Bronchial epithelial cell (primary cell): Measurements from ENCODE around the gene P2RY6. TPM values are rescaled to one million over a fixed set of nuclear protein-coding genes. Genes with fewer than 3 reads are reported as not detected.
A peak's percentile ranks its signal among the peaks of the same experiment; 100 is the strongest.
"Not testable (repeated sequence)": the region's sequence is repeated elsewhere in the genome, so short reads cannot be mapped to it uniquely, and the experiment has no call there.

ENCODE experiments used
- DNase-seq: peaks from one replicate; pipeline ENCODE4 v3.0.0-alpha.2; 2010; ENCODE audit warnings: low read depth
- FAIRE-seq: peaks from 2 replicates; lab custom pipeline; 2011; peaks lifted over from hg19 to GRCh38; lab: Jason Lieb, UNC
- H3K27me3 ChIP-seq: 2 replicates; pipeline ENCODE4 v1.5.1; 2011; ENCODE audit warnings: low read length; ENCODE audit not compliant: control insufficient read depth, insufficient read depth
- H3K36me3 ChIP-seq: 2 replicates; pipeline ENCODE4 v1.5.1; 2011; ENCODE audit warnings: low read length; ENCODE audit not compliant: control insufficient read depth, insufficient read depth
- H3K4me3 ChIP-seq: 2 replicates; pipeline ENCODE4 v1.5.1; 2011; ENCODE audit warnings: mild to moderate bottlenecking, low read depth, low read length, control low read depth
- total RNA-seq: library from RNA; depleted of rRNA; stranded (reverse); fragments of >200 nt; gene quantifications from 2 replicates; pipeline ENCODE4 v1.2.1, GENCODE V29; 2014
- TF ChIP-seq, protein P1 (sequence below): IDR thresholded peaks from 2 replicates; pipeline ENCODE4 v1.5.1; 2011; ENCODE audit warnings: mild to moderate bottlenecking, moderate library complexity, low read length, control low read depth, inconsistent platforms; ENCODE audit not compliant: insufficient read depth, severe bottlenecking

P2RY6 gene
- total RNA-seq, 1 donor from 2014 or later: not detected

DNA sequence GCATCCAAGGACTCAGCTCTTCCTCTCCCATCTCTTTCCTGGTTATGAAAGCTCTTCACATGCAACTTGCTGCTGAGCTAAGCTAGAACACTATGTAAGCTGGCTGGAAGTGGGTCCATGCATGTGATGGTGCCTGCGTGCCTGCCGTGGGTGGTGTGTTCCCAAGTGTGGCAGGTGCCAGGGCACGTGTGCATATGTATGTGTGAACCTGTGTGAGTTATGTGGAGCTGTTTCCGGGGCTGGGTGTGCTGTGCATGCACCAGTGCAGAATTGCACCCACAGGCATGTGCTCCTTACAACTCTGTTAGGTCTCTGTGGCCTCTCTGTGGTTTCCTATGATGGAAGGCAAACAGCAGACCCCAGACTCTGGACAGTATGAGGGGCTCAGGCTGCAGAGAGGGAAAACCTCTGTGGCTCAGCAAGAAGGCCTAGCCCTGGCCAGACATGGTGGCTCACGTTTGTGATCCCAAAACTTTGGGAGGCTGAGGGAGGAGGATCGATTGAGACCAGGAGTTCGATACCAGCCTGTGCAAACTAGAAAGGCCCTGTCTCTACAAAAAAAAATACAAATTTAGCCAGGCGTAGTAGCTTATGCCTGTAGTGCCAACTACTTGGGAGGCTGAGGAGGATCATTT lies 4.1 kb upstream of the P2RY6 start:
- FAIRE-seq: no peak
- TF ChIP-seq, protein P1, sequence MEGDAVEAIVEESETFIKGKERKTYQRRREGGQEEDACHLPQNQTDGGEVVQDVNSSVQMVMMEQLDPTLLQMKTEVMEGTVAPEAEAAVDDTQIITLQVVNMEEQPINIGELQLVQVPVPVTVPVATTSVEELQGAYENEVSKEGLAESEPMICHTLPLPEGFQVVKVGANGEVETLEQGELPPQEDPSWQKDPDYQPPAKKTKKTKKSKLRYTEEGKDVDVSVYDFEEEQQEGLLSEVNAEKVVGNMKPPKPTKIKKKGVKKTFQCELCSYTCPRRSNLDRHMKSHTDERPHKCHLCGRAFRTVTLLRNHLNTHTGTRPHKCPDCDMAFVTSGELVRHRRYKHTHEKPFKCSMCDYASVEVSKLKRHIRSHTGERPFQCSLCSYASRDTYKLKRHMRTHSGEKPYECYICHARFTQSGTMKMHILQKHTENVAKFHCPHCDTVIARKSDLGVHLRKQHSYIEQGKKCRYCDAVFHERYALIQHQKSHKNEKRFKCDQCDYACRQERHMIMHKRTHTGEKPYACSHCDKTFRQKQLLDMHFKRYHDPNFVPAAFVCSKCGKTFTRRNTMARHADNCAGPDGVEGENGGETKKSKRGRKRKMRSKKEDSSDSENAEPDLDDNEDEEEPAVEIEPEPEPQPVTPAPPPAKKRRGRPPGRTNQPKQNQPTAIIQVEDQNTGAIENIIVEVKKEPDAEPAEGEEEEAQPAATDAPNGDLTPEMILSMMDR: no peak
- Histone ChIP-seq H3K27me3 (no peaks in the 10 kb centered on the region), H3K4me3 (no peak overlapping the region), H3K36me3 (no peaks in the 10 kb centered on the region)
- no peak for DNase-seq

DNA sequence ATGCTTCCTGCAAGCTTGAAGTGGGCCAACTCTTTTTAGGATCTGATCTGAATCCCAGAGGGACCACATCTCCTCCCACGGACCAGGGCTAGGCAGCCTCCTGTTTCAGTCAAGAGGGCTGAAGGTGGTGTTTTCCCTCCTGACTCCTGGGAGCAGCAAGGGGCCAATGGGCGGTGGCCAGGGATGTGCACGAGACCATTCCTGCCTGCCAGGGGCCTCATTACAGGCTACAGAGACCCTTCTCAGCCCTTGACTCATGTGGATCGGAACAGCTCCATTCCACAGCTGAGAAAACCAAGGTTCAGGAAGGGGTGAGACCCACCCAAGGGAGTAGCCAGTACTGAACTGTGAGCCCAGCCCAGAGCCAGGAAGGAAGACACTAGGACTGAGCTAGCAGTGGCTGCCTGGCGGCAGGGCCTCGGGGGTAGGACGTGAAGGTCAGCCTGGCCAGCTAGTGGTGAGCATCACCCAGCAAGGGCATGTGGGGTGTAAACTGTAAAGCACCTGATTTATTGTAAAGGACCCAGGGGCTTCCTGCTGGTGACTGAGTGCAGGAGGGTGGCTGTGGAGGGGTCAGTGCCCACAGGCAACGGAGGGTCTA lies 3.4 kb upstream of the P2RY6 start:
- Histone ChIP-seq H3K27me3 (no peaks in the 10 kb centered on the region), H3K4me3 (no peak overlapping the region), H3K36me3 (no peaks in the 10 kb centered on the region)
- FAIRE-seq (peak; percentile 13), DNase-seq (no peak)
- TF ChIP-seq, protein P1: no peak

DNA sequence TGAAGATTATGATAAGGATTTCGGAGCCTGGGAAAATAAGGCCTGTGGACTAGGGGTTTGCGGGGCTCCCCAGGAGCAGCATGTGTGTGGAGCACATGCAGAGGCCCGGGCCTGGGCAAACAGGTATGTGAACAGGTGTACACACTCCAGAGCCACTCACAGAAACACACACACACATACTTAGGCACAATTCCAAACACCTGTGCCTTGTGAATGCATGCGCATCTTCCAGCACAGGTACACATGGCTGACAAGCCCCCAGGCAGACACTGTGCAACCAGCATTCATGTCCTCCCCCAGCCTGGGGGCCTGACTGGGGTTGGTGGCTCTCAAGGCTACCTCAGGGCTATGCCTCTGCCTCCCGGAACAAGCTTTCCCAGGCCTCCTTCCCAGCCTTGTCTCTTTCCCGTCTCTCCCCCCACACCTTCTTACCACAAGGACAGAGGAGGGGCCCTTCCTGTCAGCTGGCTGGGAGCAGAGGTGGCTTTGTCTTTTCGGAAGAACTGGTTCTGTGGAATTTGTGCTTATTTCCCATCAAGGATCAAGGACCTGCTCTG lies 2.6 kb upstream of the P2RY6 start:
- TF ChIP-seq, protein P1: no peak
- Histone ChIP-seq H3K36me3 (no peaks in the 10 kb centered on the region), H3K4me3 (no peak overlapping the region), H3K27me3 (no peaks in the 10 kb centered on the region)
- FAIRE-seq (no peak), DNase-seq (no peak)

DNA sequence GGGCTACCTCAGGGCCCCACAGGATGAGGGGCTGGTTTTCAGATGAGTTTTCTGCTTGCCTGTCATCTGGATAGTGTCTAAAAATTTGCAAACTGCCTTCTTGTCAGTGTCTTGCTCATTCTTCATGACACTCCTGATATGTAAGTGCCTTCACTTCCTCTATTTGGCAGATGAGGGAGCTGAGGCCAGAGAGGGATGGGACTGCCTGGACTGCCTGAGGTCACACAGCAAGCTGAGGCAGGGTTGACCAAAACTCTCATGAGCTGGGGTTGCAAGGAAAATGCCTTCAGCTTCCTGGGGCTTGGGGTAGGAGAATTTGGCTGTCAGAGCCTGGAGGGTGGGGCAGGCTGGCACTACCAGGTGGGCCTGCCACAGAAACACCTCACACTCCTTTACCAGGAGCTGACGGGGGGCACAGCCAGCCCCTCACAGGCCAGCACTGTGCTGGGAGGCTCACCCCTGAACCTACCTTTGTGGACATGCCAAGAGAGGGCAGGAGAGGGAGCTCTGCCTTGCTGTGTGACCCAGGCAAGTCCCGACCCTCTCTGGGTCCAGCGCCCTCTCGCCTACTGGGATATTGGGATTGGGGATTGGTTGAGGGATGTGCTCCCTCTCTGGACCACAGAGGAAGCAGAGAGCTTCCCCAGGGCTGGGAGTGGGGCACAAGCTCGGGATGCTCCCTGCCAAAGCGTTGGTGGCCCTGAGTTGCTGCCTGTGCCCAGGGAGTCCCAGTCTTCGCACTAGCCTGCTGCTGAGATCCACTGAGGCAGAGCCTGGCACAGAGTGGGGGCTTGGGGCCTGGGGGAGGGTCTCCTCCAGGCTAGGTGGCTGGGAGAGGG lies 1.9 kb upstream of the P2RY6 start:
- DNase-seq (peak; percentile 18), FAIRE-seq (no peak)
- H3K36me3 ChIP-seq: no peaks in the 10 kb centered on the region
- H3K27me3 ChIP-seq: no peaks in the 10 kb centered on the region
- no peak overlapping the region for H3K4me3 ChIP-seq
- TF ChIP-seq, protein P1: no peak

DNA sequence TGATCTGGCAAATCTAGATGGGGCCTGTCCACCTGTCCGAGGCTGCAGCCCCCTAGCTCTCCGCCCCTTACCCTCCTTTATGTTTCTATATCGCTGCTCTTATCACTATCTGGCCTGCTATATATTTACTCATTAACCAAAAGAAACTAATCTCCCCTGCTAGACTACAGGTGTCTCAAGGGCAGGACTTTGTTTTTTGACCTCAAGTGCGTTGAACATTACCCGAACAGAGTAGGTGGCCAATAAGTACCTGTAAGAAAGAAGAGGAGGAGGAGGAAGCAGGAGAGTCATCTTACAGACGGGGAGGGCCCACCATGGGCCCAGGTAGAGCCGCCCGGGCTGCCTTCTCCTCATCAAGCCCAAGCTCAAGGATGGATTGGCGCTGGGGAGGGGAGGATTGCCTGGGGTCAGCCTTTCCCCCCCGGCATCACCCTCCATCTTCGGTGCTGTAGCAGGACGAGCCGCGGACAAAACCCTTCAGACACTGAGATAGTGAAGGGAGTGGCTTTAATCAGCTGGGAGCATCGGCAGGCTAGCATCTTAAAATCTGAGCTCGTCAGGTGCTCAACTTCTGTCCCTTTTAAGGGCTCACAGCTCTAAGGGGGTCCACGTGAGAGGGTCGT lies 1.2 kb upstream of the P2RY6 start:
- Histone ChIP-seq H3K4me3 (no peak overlapping the region), H3K36me3 (no peaks in the 10 kb centered on the region), H3K27me3 (no peaks in the 10 kb centered on the region)
- TF ChIP-seq, protein P1: no peak
- DNase-seq (no peak), FAIRE-seq (no peak)

DNA sequence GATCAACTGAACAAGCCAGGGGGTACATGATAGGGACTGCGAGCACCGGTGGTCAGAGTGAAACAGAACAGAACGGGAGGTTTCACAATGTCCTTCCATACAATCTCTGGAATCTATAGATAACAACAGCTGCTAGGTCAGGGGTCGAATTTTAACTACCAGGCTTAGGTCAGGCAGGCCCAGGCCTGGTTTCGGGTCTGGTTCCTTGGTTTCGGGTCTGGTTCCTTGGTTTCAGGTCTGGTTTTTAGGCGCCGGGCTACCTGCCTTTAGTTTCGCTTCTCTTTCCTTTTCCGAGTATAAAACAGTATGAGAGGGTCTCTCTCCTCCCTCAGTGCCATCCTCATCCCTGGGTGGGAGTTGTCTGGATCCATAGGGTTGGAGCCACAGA lies 666 bp upstream of the P2RY6 start:
- not testable (repeated sequence) for H3K4me3 ChIP-seq, DNase-seq, H3K27me3 ChIP-seq, FAIRE-seq, H3K36me3 ChIP-seq
